NT2/D1 (cell line): Measurements from ENCODE around the gene ATM.
A peak's percentile ranks its signal among the peaks of the same experiment; 100 is the strongest.

Experiments
- DNase-seq: peaks from one replicate; pipeline ENCODE4 v3.0.0-alpha.2; 2011; ENCODE audit warnings: low read depth, low spot score
- H3K27me3 ChIP-seq: 2 replicates; pipeline ENCODE4 v1.6.0; 2011; ENCODE audit warnings: mild to moderate bottlenecking; ENCODE audit not compliant: insufficient read length, insufficient read depth
- H3K36me3 ChIP-seq: 2 replicates; pipeline ENCODE4 v1.6.1; 2011; ENCODE audit warnings: mild to moderate bottlenecking, low read length, mixed read lengths; ENCODE audit not compliant: insufficient read depth, insufficient read length
- H3K4me1 ChIP-seq: 2 replicates; pipeline ENCODE4 v1.5.1; 2011; ENCODE audit not compliant: insufficient read depth, insufficient read length
- H3K4me3 ChIP-seq: 2 replicates; pipeline ENCODE4 v1.5.1; 2011; ENCODE audit warnings: low read depth; ENCODE audit not compliant: insufficient read length
- H3K9ac ChIP-seq: 2 replicates; pipeline ENCODE4 v1.6.0; 2011; ENCODE audit warnings: low read depth; ENCODE audit not compliant: insufficient read length
- H3K9me3 ChIP-seq: 2 replicates; pipeline ENCODE4 v1.5.1; 2011; ENCODE audit warnings: mild to moderate bottlenecking, low read length; ENCODE audit not compliant: insufficient read depth
- SUZ12 ChIP-seq: IDR thresholded peaks from 2 replicates; pipeline ENCODE4 v1.6.1; 2011; ENCODE audit not compliant: insufficient read length, insufficient read depth; ENCODE audit errors: extremely low read depth
- YY1 ChIP-seq: IDR thresholded peaks from 2 replicates; pipeline ENCODE4 v1.6.1; 2011; ENCODE audit not compliant: insufficient read length, insufficient read depth
- ZNF274 ChIP-seq: IDR thresholded peaks from 2 replicates; pipeline ENCODE4 v1.6.1; 2011; ENCODE audit warnings: mild to moderate bottlenecking, low read depth, low read length

The ATM gene

DNA sequence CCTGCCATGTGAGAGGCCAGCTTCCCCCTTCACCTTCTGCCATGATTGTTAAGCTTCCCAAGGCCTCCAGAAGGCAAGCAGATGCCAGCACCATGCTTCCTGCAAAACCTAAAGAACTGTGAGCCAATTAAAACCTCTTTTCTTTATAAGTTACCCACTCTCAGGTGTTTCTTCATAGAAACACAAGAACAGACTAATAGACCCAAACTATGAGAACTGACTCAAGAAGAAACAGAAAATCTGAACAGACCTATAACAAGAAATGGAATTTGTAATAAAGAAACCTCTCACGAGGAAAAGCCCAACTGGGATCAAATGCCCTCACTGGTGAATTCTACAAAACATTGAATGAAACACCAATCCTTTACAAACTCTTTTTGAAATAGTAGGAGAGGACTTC, 12.4 kb upstream of the ATM start:
- peaks cover 41% of the 10 kb centered on the region for H3K36me3 ChIP-seq
- H3K4me3 ChIP-seq: no peak overlapping the region
- H3K27me3 ChIP-seq: no peaks in the 10 kb centered on the region
- TF ChIP-seq SUZ12 (no peak), YY1 (no peak), ZNF274 (no peak)
- H3K9ac ChIP-seq: no peak overlapping the region
- H3K4me1 ChIP-seq: no peaks in the 10 kb centered on the region
- no peak for DNase-seq
- peaks cover 28% of the 10 kb centered on the region for H3K9me3 ChIP-seq

DNA sequence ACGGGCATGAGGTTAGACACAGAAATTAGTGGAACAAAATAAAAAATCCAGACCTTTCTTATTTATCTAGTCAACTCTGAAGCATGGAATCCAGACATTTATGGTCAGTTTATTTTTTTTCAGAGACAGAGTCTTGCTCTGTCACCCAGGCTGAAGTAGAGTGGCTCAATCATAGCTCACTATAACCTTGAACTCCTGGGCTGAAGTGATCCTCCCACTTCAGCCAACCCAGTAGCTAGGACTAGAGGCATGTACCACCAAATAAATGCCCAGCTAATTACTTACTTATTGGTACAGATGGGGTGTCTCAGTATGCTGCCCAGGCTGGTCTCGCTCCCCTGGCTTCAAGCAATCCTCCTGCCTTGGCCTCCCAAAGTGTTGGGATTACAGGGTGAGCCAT, 9.1 kb upstream of the ATM start:
- no peak for DNase-seq
- Histone ChIP-seq H3K9me3 (no peaks in the 10 kb centered on the region), H3K36me3 (peaks cover 18% of the 10 kb centered on the region), H3K27me3 (no peaks in the 10 kb centered on the region), H3K4me3 (no peak overlapping the region), H3K4me1 (no peaks in the 10 kb centered on the region), H3K9ac (no peak overlapping the region)
- TF ChIP-seq YY1 (no peak), ZNF274 (no peak), SUZ12 (no peak)

DNA sequence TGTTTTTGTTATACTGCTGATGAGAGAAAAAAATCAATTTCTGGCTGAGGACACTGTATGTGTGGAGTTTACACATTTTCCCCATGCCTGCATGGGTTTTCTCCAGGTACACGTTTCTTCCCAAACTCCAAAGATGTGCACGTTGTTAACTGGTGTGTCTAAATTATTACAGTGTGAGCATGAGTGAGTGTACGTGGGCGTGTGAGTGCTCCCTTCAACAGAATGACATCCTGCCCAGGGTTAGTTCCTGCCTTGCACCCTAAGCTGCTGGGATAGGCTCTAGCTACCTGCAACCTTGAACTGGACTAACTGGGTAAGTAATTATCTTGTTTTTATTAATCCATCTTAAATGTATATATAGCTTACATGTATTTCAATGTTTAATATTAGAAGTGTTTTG, 5.9 kb upstream of the ATM start:
- Histone ChIP-seq H3K4me1 (no peaks in the 10 kb centered on the region), H3K4me3 (no peak overlapping the region), H3K36me3 (peaks cover 17% of the 10 kb centered on the region), H3K27me3 (no peaks in the 10 kb centered on the region), H3K9ac (no peak overlapping the region), H3K9me3 (no peaks in the 10 kb centered on the region)
- DNase-seq: no peak
- TF ChIP-seq SUZ12 (no peak), ZNF274 (no peak), YY1 (no peak)

DNA sequence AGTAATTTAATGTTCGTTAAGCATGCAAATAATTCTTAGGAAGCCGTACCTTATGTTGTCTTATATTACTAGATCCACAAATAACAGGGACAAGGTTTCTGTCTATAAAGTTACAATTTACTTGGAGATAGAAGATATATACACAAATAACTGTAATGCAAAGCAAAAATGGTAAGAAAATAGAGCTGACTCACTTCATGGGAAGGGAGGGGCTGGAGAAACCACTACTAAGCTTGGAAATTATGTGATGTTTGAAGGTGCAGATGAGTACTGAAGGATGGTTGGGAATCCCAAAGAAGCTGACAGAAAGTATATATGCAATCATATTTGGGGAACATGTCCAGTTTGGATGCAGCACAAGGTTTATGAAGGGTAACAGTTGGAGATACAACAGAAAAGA, 4.4 kb upstream of the ATM start:
- no peak overlapping the region for H3K9ac ChIP-seq
- H3K4me3 ChIP-seq: no peak overlapping the region
- no peaks in the 10 kb centered on the region for H3K27me3 ChIP-seq
- no peaks in the 10 kb centered on the region for H3K9me3 ChIP-seq
- TF ChIP-seq SUZ12 (no peak), YY1 (no peak)
- peaks cover 12% of the 10 kb centered on the region for H3K36me3 ChIP-seq
- H3K4me1 ChIP-seq: no peaks in the 10 kb centered on the region
- no peak for DNase-seq

DNA sequence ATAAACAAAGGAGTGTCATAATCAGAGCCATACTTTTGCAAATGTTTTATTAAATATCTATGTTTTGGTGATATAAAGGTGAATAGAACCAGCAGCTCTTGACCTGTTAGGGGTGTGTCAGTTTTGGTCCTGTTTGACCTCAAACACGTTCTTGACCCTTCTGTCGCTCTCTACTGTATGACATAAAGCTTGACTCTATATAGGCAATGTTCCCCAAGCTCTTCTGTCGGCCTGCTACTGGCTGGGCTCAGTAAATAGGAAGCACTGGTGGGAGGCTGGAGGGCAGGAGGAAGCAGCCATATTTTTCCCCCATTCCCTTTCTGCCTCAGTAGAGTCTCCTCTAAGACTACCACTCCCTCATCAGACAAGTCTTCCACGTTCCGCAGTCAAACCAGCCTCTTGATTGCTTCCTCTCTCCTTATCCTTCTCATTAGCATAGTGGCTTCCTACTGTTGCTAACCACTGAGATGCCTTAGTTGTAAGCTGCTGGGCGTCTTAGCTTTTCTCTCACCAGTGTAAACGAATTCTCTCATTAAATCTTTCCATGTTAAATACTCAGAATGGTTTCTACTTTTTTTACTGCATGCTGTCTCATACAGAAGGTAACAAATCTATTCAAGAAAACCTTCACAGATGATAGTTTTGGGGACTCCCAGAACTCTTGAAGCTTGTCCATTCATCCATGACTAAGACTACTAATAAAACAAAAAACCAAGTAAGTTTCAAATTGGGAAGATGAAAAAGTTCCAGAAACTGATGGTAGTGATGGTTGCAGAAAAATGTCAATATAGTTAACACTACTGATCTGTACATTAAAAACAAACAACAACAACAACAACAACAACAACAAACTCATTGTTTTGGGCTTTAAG, 3.7 kb upstream of the ATM start:
- no peak overlapping the region for H3K4me3 ChIP-seq
- TF ChIP-seq YY1 (no peak), ZNF274 (no peak), SUZ12 (no peak)
- H3K36me3 ChIP-seq: peaks cover 9% of the 10 kb centered on the region

DNA sequence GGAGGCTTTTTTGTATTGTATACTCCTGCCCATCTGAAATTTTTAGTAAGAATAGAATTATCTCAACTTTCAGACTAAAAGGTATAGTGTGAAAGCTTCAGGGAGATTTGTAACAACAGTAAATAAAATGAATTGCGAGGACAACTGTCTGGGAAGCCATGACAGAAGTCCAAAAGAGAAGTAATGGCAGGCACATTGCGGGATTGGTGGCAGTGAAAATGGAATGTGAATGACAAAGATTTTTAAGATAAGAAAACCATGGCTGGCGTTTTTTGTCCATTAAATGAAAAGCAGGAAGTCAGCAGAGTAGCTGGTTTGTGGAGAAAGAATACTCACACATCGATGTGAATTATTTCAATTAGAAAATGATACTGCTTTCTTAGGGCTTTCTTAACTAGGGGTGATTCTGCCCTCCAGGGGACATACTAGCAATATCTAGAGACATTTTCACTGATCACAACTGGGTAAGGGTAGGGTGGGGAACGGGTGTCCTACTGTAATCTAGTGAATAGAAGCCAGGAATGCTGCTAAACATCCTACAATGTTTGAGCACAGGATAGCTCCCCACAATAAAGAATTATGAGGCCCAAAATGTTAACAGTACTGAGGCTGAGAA, 2.0 kb upstream of the ATM start:
- TF ChIP-seq YY1 (no peak), ZNF274 (no peak), SUZ12 (no peak)
- H3K4me1 ChIP-seq: peaks cover 3% of the 10 kb centered on the region
- H3K4me3 ChIP-seq: peak overlapping the region; percentile 93
- no peaks in the 10 kb centered on the region for H3K9me3 ChIP-seq
- H3K9ac ChIP-seq: peak overlapping the region; percentile 92
- H3K27me3 ChIP-seq: no peaks in the 10 kb centered on the region
- H3K36me3 ChIP-seq: peaks cover 4% of the 10 kb centered on the region
- DNase-seq: no peak

More for the DNA sequence above, 3.7 kb upstream of the ATM start:
- DNase-seq: no peak
- Histone ChIP-seq H3K9ac (no peak overlapping the region), H3K27me3 (no peaks in the 10 kb centered on the region), H3K4me1 (peaks cover under 1% of the 10 kb centered on the region), H3K9me3 (no peaks in the 10 kb centered on the region)

DNA sequence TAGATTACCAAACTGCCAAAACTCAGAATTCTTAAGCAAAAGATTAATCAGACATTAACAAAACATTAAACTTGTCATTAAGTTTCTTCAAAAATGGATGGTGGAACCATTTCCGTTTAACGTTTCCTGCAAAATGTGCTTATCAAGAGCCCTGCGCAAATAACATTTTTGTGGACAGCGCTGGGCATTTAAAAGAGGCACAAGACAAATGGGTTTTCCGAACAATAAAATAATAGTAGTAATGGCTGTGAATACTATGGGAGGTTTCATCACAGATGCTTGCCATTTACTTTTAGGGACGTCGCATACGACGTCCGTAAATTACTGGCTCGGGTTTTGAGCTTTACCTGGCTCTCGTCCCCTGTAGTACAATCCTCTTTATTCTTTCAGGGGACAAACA, 1.5 kb upstream of the ATM start:
- Histone ChIP-seq H3K4me1 (peaks cover 3% of the 10 kb centered on the region), H3K36me3 (peaks cover 4% of the 10 kb centered on the region), H3K9ac (peak overlapping the region; percentile 92), H3K4me3 (peak overlapping the region; percentile 93), H3K9me3 (no peaks in the 10 kb centered on the region), H3K27me3 (no peaks in the 10 kb centered on the region)
- TF ChIP-seq ZNF274 (no peak), YY1 (no peak), SUZ12 (no peak)
- no peak for DNase-seq
